ENCODE results near the gene DYNLT3.

The DYNLT3 gene

GRCh38 chrX:37803057-37803456 lies 44.3 kb downstream of the DYNLT3 start:
- in situ Hi-C loops (cut with HindIII; ENCODE audit: low sequenced_read_pairs), result no loop called here
- H3K4me3 ChIP-seq (ENCODE audit: low read depth, low read length), result no peak overlapping the region
- TF ChIP-seq CTCF (IDR thresholded peaks at IDR 0.05; ENCODE audit: low read depth, low read length, missing control alignments), result no peak
- no peak for DNase-seq (ENCODE audit: low read depth)

GRCh38 chrX:37802028-37802427 lies 45.3 kb downstream of the DYNLT3 start:
- no peak overlapping the region for H3K4me3 ChIP-seq (ENCODE audit: low read depth, low read length)
- no peak for TF ChIP-seq CTCF (IDR thresholded peaks at IDR 0.05; ENCODE audit: low read depth, low read length, missing control alignments)
- in situ Hi-C loops (cut with HindIII; ENCODE audit: low sequenced_read_pairs), result no loop called here
- no peak for DNase-seq (ENCODE audit: low read depth)

GRCh38 chrX:37800717-37801116 lies 46.7 kb downstream of the DYNLT3 start:
- in situ Hi-C loops (cut with HindIII; ENCODE audit: low sequenced_read_pairs), result no loop called here
- DNase-seq (ENCODE audit: low read depth), result no peak
- no peak overlapping the region for H3K4me3 ChIP-seq (ENCODE audit: low read depth, low read length)
- TF ChIP-seq CTCF (IDR thresholded peaks at IDR 0.05; ENCODE audit: low read depth, low read length, missing control alignments), result no peak

GRCh38 chrX:37799936-37800335 lies 47.4 kb downstream of the DYNLT3 start:
- TF ChIP-seq CTCF (IDR thresholded peaks at IDR 0.05; ENCODE audit: low read depth, low read length, missing control alignments), result no peak
- no peak overlapping the region for H3K4me3 ChIP-seq (ENCODE audit: low read depth, low read length)
- no peak for DNase-seq (ENCODE audit: low read depth)
- in situ Hi-C loops (cut with HindIII; ENCODE audit: low sequenced_read_pairs), result no loop called here

GRCh38 chrX:37796805-37797204 lies 50.6 kb downstream of the DYNLT3 start:
- no peak for TF ChIP-seq CTCF (IDR thresholded peaks at IDR 0.05; ENCODE audit: low read depth, low read length, missing control alignments)
- no peak overlapping the region for H3K4me3 ChIP-seq (ENCODE audit: low read depth, low read length)
- no peak for DNase-seq (ENCODE audit: low read depth)
- in situ Hi-C loops (cut with HindIII; ENCODE audit: low sequenced_read_pairs), result no loop called here

GRCh38 chrX:37796310-37796709 lies 51.1 kb downstream of the DYNLT3 start:
- in situ Hi-C loops (cut with HindIII; ENCODE audit: low sequenced_read_pairs), result no loop called here
- no peak for DNase-seq (ENCODE audit: low read depth)
- no peak for TF ChIP-seq CTCF (IDR thresholded peaks at IDR 0.05; ENCODE audit: low read depth, low read length, missing control alignments)
- H3K4me3 ChIP-seq (ENCODE audit: low read depth, low read length), result no peak overlapping the region
